NT2/D1 (cell line): ENCODE measurements around the gene ZNF776.

ENCODE experiments used
- DNase-seq: peaks from one replicate; pipeline ENCODE4 v3.0.0-alpha.2; 2011; ENCODE audit warnings: low read depth, low spot score
- H3K27me3 ChIP-seq: 2 replicates; pipeline ENCODE4 v1.6.0; 2011; ENCODE audit warnings: mild to moderate bottlenecking; ENCODE audit not compliant: insufficient read length, insufficient read depth
- H3K36me3 ChIP-seq: 2 replicates; pipeline ENCODE4 v1.6.1; 2011; ENCODE audit warnings: mild to moderate bottlenecking, low read length, mixed read lengths; ENCODE audit not compliant: insufficient read depth, insufficient read length
- H3K4me1 ChIP-seq: 2 replicates; pipeline ENCODE4 v1.5.1; 2011; ENCODE audit not compliant: insufficient read depth, insufficient read length
- H3K4me3 ChIP-seq: 2 replicates; pipeline ENCODE4 v1.5.1; 2011; ENCODE audit warnings: low read depth; ENCODE audit not compliant: insufficient read length
- H3K9ac ChIP-seq: 2 replicates; pipeline ENCODE4 v1.6.0; 2011; ENCODE audit warnings: low read depth; ENCODE audit not compliant: insufficient read length
- H3K9me3 ChIP-seq: 2 replicates; pipeline ENCODE4 v1.5.1; 2011; ENCODE audit warnings: mild to moderate bottlenecking, low read length; ENCODE audit not compliant: insufficient read depth
- SUZ12 ChIP-seq: IDR thresholded peaks from 2 replicates; pipeline ENCODE4 v1.6.1; 2011; ENCODE audit not compliant: insufficient read length, insufficient read depth; ENCODE audit errors: extremely low read depth
- YY1 ChIP-seq: IDR thresholded peaks from 2 replicates; pipeline ENCODE4 v1.6.1; 2011; ENCODE audit not compliant: insufficient read length, insufficient read depth
- ZNF274 ChIP-seq: IDR thresholded peaks from 2 replicates; pipeline ENCODE4 v1.6.1; 2011; ENCODE audit warnings: mild to moderate bottlenecking, low read depth, low read length

The ZNF776 gene

DNA sequence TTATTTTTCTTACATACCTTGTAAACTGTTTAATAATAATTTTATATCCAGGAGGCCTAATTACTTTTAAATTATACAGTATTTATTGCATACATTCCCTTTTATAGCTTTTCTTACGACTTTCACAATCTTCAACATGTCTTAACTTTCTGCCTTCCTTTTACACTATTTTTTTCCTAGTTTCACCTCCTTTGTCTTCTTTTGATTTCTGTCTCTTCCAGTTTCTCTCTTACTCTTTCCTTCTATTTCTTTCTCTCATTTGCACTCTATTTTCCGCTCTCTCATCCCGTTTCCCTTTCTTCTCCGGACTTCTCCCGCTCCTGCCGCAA lies 56.6 kb downstream of the ZNF776 start:
- TF ChIP-seq YY1 = no peak
- no peak for TF ChIP-seq ZNF274
- TF ChIP-seq SUZ12 = no peak
- H3K4me1 ChIP-seq = no peaks in the 10 kb centered on the region
- H3K9me3 ChIP-seq = no peaks in the 10 kb centered on the region
- DNase-seq = no peak
- peak overlapping the region; percentile 26 for H3K4me3 ChIP-seq
- H3K9ac ChIP-seq = peak overlapping the region; percentile 82
- peaks cover 10% of the 10 kb centered on the region for H3K36me3 ChIP-seq
- H3K27me3 ChIP-seq = no peaks in the 10 kb centered on the region

DNA sequence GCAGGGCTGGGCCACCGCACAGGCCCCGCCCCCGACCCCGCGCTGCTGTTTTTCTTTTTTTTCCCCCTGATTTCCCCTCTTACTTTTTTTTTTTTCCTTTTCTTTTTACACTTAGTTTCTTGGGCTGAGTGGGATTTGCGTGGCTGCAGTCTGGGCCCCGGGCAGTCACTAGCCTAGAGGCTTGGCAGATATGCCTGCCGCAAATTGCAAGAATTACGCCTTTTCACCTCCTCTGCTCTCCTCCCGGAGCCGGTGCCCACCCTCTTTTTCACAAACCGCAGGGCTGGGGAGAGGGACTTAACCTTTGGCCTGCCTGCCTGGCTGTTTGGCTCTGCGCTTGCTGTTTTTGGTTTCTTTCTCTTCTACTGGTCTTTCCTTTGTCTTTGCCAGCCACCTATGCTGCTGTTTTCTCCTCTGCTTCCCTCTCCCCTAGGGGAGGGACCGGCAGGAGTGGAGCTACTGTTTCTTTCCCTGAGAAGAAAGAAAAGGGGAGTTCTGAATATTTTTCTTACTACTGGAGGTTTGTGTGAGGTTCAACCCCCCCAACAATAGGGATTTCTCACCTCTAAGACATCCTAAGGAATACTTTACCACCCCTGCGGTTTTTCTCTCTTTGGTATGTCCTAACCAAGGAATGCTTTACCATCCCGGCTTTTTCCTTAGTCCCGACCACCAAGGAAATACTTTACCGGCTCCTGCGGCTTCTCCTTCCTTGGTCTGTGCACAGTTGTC lies 57.1 kb downstream of the ZNF776 start:
- H3K36me3 ChIP-seq = peaks cover 14% of the 10 kb centered on the region
- H3K9me3 ChIP-seq = no peaks in the 10 kb centered on the region
- peak; percentile 73 for DNase-seq
- H3K9ac ChIP-seq = peak overlapping the region; percentile 82
- H3K4me1 ChIP-seq = no peaks in the 10 kb centered on the region
- TF ChIP-seq ZNF274 (no peak), SUZ12 (no peak), YY1 (no peak)
- no peaks in the 10 kb centered on the region for H3K27me3 ChIP-seq
- peak overlapping the region; percentile 30 for H3K4me3 ChIP-seq

- no peak overlapping the region for H3K4me3 ChIP-seq
- H3K36me3 ChIP-seq = peaks cover 38% of the 10 kb centered on the region
- H3K4me1 ChIP-seq = no peaks in the 10 kb centered on the region
- TF ChIP-seq ZNF274 = no peak
- TF ChIP-seq SUZ12 = no peak
- no peak for TF ChIP-seq YY1
- H3K27me3 ChIP-seq = no peaks in the 10 kb centered on the region
- H3K9ac ChIP-seq = no peak overlapping the region
- no peaks in the 10 kb centered on the region for H3K9me3 ChIP-seq
- no peak for DNase-seq
Observed at GRCh38 chr19:57807541-57807940, 60.9 kb downstream of the ZNF776 start.
